Measurements from ENCODE around the gene MYCT1. TPM values are rescaled to one million over a fixed set of nuclear protein-coding genes. Genes with fewer than 3 reads are reported as not detected.

Gene MYCT1
- total RNA-seq, 1 experiment from 2014 or later = not detected

GRCh38 chr6:152696522-152696921 is 1.2 kb upstream of the MYCT1 start:
- BruUV-seq (replicated peaks) = no TSS peak
- Histone ChIP-seq H3K27me3 (replicated peaks; ENCODE audit: control insufficient read depth, insufficient read depth, low read length) (no peaks in the 10 kb centered on the region), H3K4me3 (ENCODE audit: low read depth, low read length) (no peak overlapping the region), H3K4me1 (no peaks in the 10 kb centered on the region), H3K9me3 (no peaks in the 10 kb centered on the region), H3K36me3 (ENCODE audit: control insufficient read depth, insufficient read depth, low read length) (no peaks in the 10 kb centered on the region)
- no peak overlapping the region for H3K4me3 Mint-ChIP-seq (ENCODE audit: unreplicated experiment)
- TF ChIP-seq CTCF (IDR thresholded peaks at IDR 0.05; ENCODE audit: insufficient read depth in 1 of 2, low read depth in 1 of 2, low read length in 1 of 2, severe bottlenecking in 1 of 2, unreplicated experiment in 1 of 2) = no peak
- no peaks in the 10 kb centered on the region for H3K36me3 Mint-ChIP-seq (ENCODE audit: insufficient read depth, unreplicated experiment)
- intact Hi-C loops (cut with micrococcal nuclease; ENCODE audit: unreplicated experiment) = no loop called here
- no peaks in the 10 kb centered on the region for H3K4me1 Mint-ChIP-seq (ENCODE audit: low read depth, unreplicated experiment)
- no peak for DNase-seq
- H3K27me3 Mint-ChIP-seq (ENCODE audit: insufficient read depth, unreplicated experiment) = peaks cover 12% of the 10 kb centered on the region
- no peak overlapping the region for H3K27ac Mint-ChIP-seq (ENCODE audit: unreplicated experiment)
- H3K9me3 Mint-ChIP-seq (ENCODE audit: unreplicated experiment) = no peaks in the 10 kb centered on the region
- POLR2A ChIA-PET = no interaction called here
- CTCF ChIA-PET = no interaction called here

- no peaks in the 10 kb centered on the region for H3K4me1 ChIP-seq
- no peaks in the 10 kb centered on the region for H3K36me3 Mint-ChIP-seq (ENCODE audit: insufficient read depth, unreplicated experiment)
- H3K4me3 ChIP-seq (ENCODE audit: low read depth, low read length) = no peak overlapping the region
- no peaks in the 10 kb centered on the region for H3K27me3 ChIP-seq (replicated peaks; ENCODE audit: control insufficient read depth, insufficient read depth, low read length)
- TF ChIP-seq CTCF (IDR thresholded peaks at IDR 0.05; ENCODE audit: insufficient read depth in 1 of 2, low read depth in 1 of 2, low read length in 1 of 2, severe bottlenecking in 1 of 2, unreplicated experiment in 1 of 2) = no peak
- POLR2A ChIA-PET = no interaction called here
- no peak overlapping the region for H3K27ac Mint-ChIP-seq (ENCODE audit: unreplicated experiment)
- CTCF ChIA-PET = no interaction called here
- no peaks in the 10 kb centered on the region for H3K9me3 Mint-ChIP-seq (ENCODE audit: unreplicated experiment)
- no peaks in the 10 kb centered on the region for H3K36me3 ChIP-seq (ENCODE audit: control insufficient read depth, insufficient read depth, low read length)
- no peak for DNase-seq
- peaks cover 9% of the 10 kb centered on the region for H3K27me3 Mint-ChIP-seq (ENCODE audit: insufficient read depth, unreplicated experiment)
- H3K9me3 ChIP-seq = no peaks in the 10 kb centered on the region
- BruUV-seq (replicated peaks) = no TSS peak
- H3K4me1 Mint-ChIP-seq (ENCODE audit: low read depth, unreplicated experiment) = no peaks in the 10 kb centered on the region
- H3K4me3 Mint-ChIP-seq (ENCODE audit: unreplicated experiment) = no peak overlapping the region
- intact Hi-C loops (cut with micrococcal nuclease; ENCODE audit: unreplicated experiment) = no loop called here
Measured at GRCh38 chr6:152698692-152699091, 995 bp downstream of the MYCT1 start.

GRCh38 chr6:152700427-152700826 is 2.7 kb downstream of the MYCT1 start:
- Histone ChIP-seq H3K4me3 (ENCODE audit: low read depth, low read length) (no peak overlapping the region), H3K4me1 (no peaks in the 10 kb centered on the region), H3K27me3 (replicated peaks; ENCODE audit: control insufficient read depth, insufficient read depth, low read length) (no peaks in the 10 kb centered on the region), H3K36me3 (ENCODE audit: control insufficient read depth, insufficient read depth, low read length) (no peaks in the 10 kb centered on the region), H3K9me3 (no peaks in the 10 kb centered on the region)
- no peak for DNase-seq
- Mint-ChIP-seq H3K4me3 (ENCODE audit: unreplicated experiment) (no peak overlapping the region), H3K27me3 (ENCODE audit: insufficient read depth, unreplicated experiment) (peaks cover 9% of the 10 kb centered on the region), H3K9me3 (ENCODE audit: unreplicated experiment) (no peaks in the 10 kb centered on the region), H3K27ac (ENCODE audit: unreplicated experiment) (no peak overlapping the region), H3K4me1 (ENCODE audit: low read depth, unreplicated experiment) (no peaks in the 10 kb centered on the region), H3K36me3 (ENCODE audit: insufficient read depth, unreplicated experiment) (no peaks in the 10 kb centered on the region)
- ChIA-PET POLR2A (no interaction called here), CTCF (no interaction called here)
- no TSS peak for BruUV-seq (replicated peaks)
- intact Hi-C loops (cut with micrococcal nuclease; ENCODE audit: unreplicated experiment) = no loop called here
- TF ChIP-seq CTCF (IDR thresholded peaks at IDR 0.05; ENCODE audit: insufficient read depth in 1 of 2, low read depth in 1 of 2, low read length in 1 of 2, severe bottlenecking in 1 of 2, unreplicated experiment in 1 of 2) = no peak
